ENCODE results near the gene OMA1. TPM values are rescaled to one million over a fixed set of nuclear protein-coding genes. Genes with fewer than 3 reads are reported as not detected.

Gene OMA1
- polyA plus RNA-seq, 3 donors: 11.2 to 24.5 (median 15.3) TPM

- Histone ChIP-seq H3K27ac (ENCODE audit: low read depth in 1 of 2, low read length in 2 of 2) (no peak overlapping the region), H3K4me2 (replicated peaks; ENCODE audit: extremely low read depth, low read length, poor library complexity, severe bottlenecking) (no peak overlapping the region), H3K9me3 (replicated peaks in 1 of 2; ENCODE audit: control insufficient read depth in 1 of 2, insufficient read depth in 1 of 2, low read length in 2 of 2) (no peaks in the 10 kb centered on the region), H4K20me1 (ENCODE audit: insufficient read depth, low read length) (no peaks in the 10 kb centered on the region), H3K27me3 (ENCODE audit: control insufficient read depth in 2 of 2, insufficient read depth in 2 of 2, low read length in 2 of 2) (no peaks in the 10 kb centered on the region), H3K36me3 (replicated peaks in 1 of 2; ENCODE audit: control insufficient read depth in 1 of 2, insufficient read depth in 2 of 2, low read length in 2 of 2) (no peaks in the 10 kb centered on the region), H3K4me1 (ENCODE audit: control insufficient read depth in 1 of 2, insufficient read depth in 2 of 2, low read length in 2 of 2) (no peaks in the 10 kb centered on the region), H3K79me2 (ENCODE audit: insufficient read depth, low read length) (no peaks in the 10 kb centered on the region), H2AFZ (ENCODE audit: insufficient read depth, low read depth, low read length, poor library complexity, severe bottlenecking) (no peak overlapping the region), H3K9ac (ENCODE audit: insufficient read depth, low read length, poor library complexity, severe bottlenecking) (no peak overlapping the region), H3K4me3 (replicated peaks in 1 of 3; ENCODE audit: low read depth in 2 of 3, low read length in 3 of 3) (no peak overlapping the region)
- H3K27me3 Mint-ChIP-seq (ENCODE audit: low read depth in 3 of 3): peaks cover 0 to 2% (median 0%) of the 10 kb centered on the region in 3 donors
- H3K27ac Mint-ChIP-seq: no peak overlapping the region
- no peaks in the 10 kb centered on the region for H3K36me3 Mint-ChIP-seq
- TF ChIP-seq, protein P1, sequence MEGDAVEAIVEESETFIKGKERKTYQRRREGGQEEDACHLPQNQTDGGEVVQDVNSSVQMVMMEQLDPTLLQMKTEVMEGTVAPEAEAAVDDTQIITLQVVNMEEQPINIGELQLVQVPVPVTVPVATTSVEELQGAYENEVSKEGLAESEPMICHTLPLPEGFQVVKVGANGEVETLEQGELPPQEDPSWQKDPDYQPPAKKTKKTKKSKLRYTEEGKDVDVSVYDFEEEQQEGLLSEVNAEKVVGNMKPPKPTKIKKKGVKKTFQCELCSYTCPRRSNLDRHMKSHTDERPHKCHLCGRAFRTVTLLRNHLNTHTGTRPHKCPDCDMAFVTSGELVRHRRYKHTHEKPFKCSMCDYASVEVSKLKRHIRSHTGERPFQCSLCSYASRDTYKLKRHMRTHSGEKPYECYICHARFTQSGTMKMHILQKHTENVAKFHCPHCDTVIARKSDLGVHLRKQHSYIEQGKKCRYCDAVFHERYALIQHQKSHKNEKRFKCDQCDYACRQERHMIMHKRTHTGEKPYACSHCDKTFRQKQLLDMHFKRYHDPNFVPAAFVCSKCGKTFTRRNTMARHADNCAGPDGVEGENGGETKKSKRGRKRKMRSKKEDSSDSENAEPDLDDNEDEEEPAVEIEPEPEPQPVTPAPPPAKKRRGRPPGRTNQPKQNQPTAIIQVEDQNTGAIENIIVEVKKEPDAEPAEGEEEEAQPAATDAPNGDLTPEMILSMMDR (IDR thresholded peaks at IDR 0.05): no peak
- WGBS (ENCODE audit: insufficient coverage): 100% methylated on average over 3 of the region's 6 CpGs
- peaks cover 0 to 4% (median 0%) of the 10 kb centered on the region in 7 donors for H3K9me3 Mint-ChIP-seq
- no peak overlapping the region for H3K4me3 Mint-ChIP-seq
- intact Hi-C loops (cut with micrococcal nuclease): no loop called here
- no peaks in the 10 kb centered on the region for H3K4me1 Mint-ChIP-seq
- no peak for DNase-seq
These were observed 104.4 kb downstream of the OMA1 start for GRCh38 chr1:58442114-58442513.

GRCh38 chr1:58441699-58442098 lies 104.8 kb downstream of the OMA1 start:
- TF ChIP-seq, protein P1 (IDR thresholded peaks at IDR 0.05): no peak
- Histone ChIP-seq H3K27ac (ENCODE audit: low read depth in 1 of 2, low read length in 2 of 2) (no peak overlapping the region), H3K4me2 (replicated peaks; ENCODE audit: extremely low read depth, low read length, poor library complexity, severe bottlenecking) (no peak overlapping the region), H3K36me3 (replicated peaks in 1 of 2; ENCODE audit: control insufficient read depth in 1 of 2, insufficient read depth in 2 of 2, low read length in 2 of 2) (no peaks in the 10 kb centered on the region), H3K79me2 (ENCODE audit: insufficient read depth, low read length) (no peaks in the 10 kb centered on the region), H2AFZ (ENCODE audit: insufficient read depth, low read depth, low read length, poor library complexity, severe bottlenecking) (no peak overlapping the region), H3K27me3 (ENCODE audit: control insufficient read depth in 2 of 2, insufficient read depth in 2 of 2, low read length in 2 of 2) (no peaks in the 10 kb centered on the region), H3K4me3 (replicated peaks in 1 of 3; ENCODE audit: low read depth in 2 of 3, low read length in 3 of 3) (no peak overlapping the region), H3K9ac (ENCODE audit: insufficient read depth, low read length, poor library complexity, severe bottlenecking) (no peak overlapping the region), H3K9me3 (replicated peaks in 1 of 2; ENCODE audit: control insufficient read depth in 1 of 2, insufficient read depth in 1 of 2, low read length in 2 of 2) (no peaks in the 10 kb centered on the region), H3K4me1 (ENCODE audit: control insufficient read depth in 1 of 2, insufficient read depth in 2 of 2, low read length in 2 of 2) (no peaks in the 10 kb centered on the region), H4K20me1 (ENCODE audit: insufficient read depth, low read length) (no peaks in the 10 kb centered on the region)
- peaks cover 0 to 4% (median 0%) of the 10 kb centered on the region in 7 donors for H3K9me3 Mint-ChIP-seq
- intact Hi-C loops (cut with micrococcal nuclease): no loop called here
- no peak overlapping the region for H3K27ac Mint-ChIP-seq
- WGBS (ENCODE audit: insufficient coverage): 92% methylated on average over 6 of the region's 10 CpGs
- H3K27me3 Mint-ChIP-seq (ENCODE audit: low read depth in 3 of 3): peaks cover 0 to 2% (median 0%) of the 10 kb centered on the region in 3 donors
- H3K4me1 Mint-ChIP-seq: no peaks in the 10 kb centered on the region
- H3K4me3 Mint-ChIP-seq: no peak overlapping the region
- H3K36me3 Mint-ChIP-seq: no peaks in the 10 kb centered on the region
- no peak for DNase-seq
